GM08714 (cell line): Measurements from ENCODE around the gene ZNF391.

ENCODE experiments used
- H3K4me3 ChIP-seq: fragments of 200-500 bp; sonication (Bioruptor generic); 2 replicates; pipeline ENCODE4 v1.5.1; 2014; ENCODE audit warnings: mild to moderate bottlenecking, low read length, inconsistent platforms
- ZNF274 ChIP-seq: IDR thresholded peaks from 2 replicates; pipeline ENCODE4 v1.6.1; 2012; ENCODE audit warnings: mild to moderate bottlenecking, low read depth, low read length

The ZNF391 gene

GRCh38 chr6:27441001-27441400 lies 52.4 kb downstream of the ZNF391 start:
- H3K4me3 ChIP-seq, result no peak overlapping the region
- TF ChIP-seq ZNF274, result no peak

- no peak for TF ChIP-seq ZNF274
- no peak overlapping the region for H3K4me3 ChIP-seq
These were observed 54.4 kb downstream of the ZNF391 start for GRCh38 chr6:27442932-27443331.

GRCh38 chr6:27448456-27448855 lies 59.9 kb downstream of the ZNF391 start:
- TF ChIP-seq ZNF274, result no peak

GRCh38 chr6:27451660-27452390 lies 63.3 kb downstream of the ZNF391 start:
- TF ChIP-seq ZNF274, result peak; percentile 30; the same call in 1 of the 2 replicates
- H3K4me3 ChIP-seq, result no peak overlapping the region

More at GRCh38 chr6:27448456-27448855, 59.9 kb downstream of the ZNF391 start:
- no peak overlapping the region for H3K4me3 ChIP-seq

- peak; percentile 91 for TF ChIP-seq ZNF274
- no peak overlapping the region for H3K4me3 ChIP-seq
These were observed 63.9 kb downstream of the ZNF391 start for GRCh38 chr6:27452496-27452897.
